H9 (cell line): ENCODE measurements around the gene GALNT5. TPM values are rescaled to one million over a fixed set of nuclear protein-coding genes. Genes with fewer than 3 reads are reported as not detected.

ENCODE experiments used
- DNase-seq: peaks from one replicate; pipeline ENCODE4 v3.0.0-alpha.2; 2017
- H2AFZ ChIP-seq: one replicate; pipeline ENCODE4 v1.6.1; 2013; ENCODE audit warnings: mild to moderate bottlenecking, low read length, control low read depth, moderate library complexity
- H2AK5ac ChIP-seq: 2 replicates; pipeline ENCODE4 v1.6.1; 2013; ENCODE audit warnings: low read length, control low read depth, mixed read lengths; ENCODE audit not compliant: insufficient read length
- H2BK120ac ChIP-seq: one replicate; pipeline ENCODE4 v1.6.1; 2013; ENCODE audit warnings: low read depth, mild to moderate bottlenecking, low read length, control low read depth, inconsistent platforms; ENCODE audit not compliant: poor library complexity, severe bottlenecking
- H2BK12ac ChIP-seq: 2 replicates; pipeline ENCODE4 v1.6.1; 2013; ENCODE audit warnings: low read length, control low read depth, mixed read lengths, low read depth; ENCODE audit not compliant: insufficient read length
- H2BK15ac ChIP-seq: 2 replicates; pipeline ENCODE4 v1.6.1; 2013; ENCODE audit warnings: low read depth, low read length, control low read depth
- H2BK20ac ChIP-seq: one replicate; pipeline ENCODE4 v1.6.1; 2013; ENCODE audit warnings: low read depth, mild to moderate bottlenecking, low read length, control low read depth, inconsistent platforms; ENCODE audit not compliant: poor library complexity, severe bottlenecking
- H2BK5ac ChIP-seq: 2 replicates; pipeline ENCODE4 v1.6.1; 2013; ENCODE audit warnings: low read length, control low read depth, mixed read lengths; ENCODE audit not compliant: insufficient read length
- H3K14ac ChIP-seq: 2 replicates; pipeline ENCODE4 v1.6.1; 2013; ENCODE audit warnings: low read length, control low read depth; ENCODE audit not compliant: insufficient read depth
- H3K18ac ChIP-seq: 2 replicates; pipeline ENCODE4 v1.6.1; 2013; ENCODE audit warnings: low read depth, mild to moderate bottlenecking, mixed read lengths, low read length, control low read depth; ENCODE audit not compliant: insufficient read length
- H3K23ac ChIP-seq: 2 replicates; pipeline ENCODE4 v1.6.1; 2013; ENCODE audit warnings: low read length, control low read depth, mixed read lengths, low read depth; ENCODE audit not compliant: insufficient read length
- H3K23me2 ChIP-seq: 2 replicates; pipeline ENCODE4 v1.6.1; 2013; ENCODE audit warnings: low read depth, mild to moderate bottlenecking, mixed read lengths, low read length, control low read depth; ENCODE audit not compliant: insufficient read length, poor library complexity, severe bottlenecking
- H3K27ac ChIP-seq: 2 replicates; pipeline ENCODE4 v1.5.1; 2013; ENCODE audit warnings: low read length, control low read depth, mixed read lengths, low read depth; ENCODE audit not compliant: insufficient read length
- H3K27me3 ChIP-seq: 2 replicates; pipeline ENCODE4 v1.6.1; 2013; ENCODE audit warnings: low read length, control low read depth, inconsistent platforms; ENCODE audit not compliant: insufficient read depth
- H3K4ac ChIP-seq: 2 replicates; pipeline ENCODE4 v1.6.1; 2013; ENCODE audit warnings: low read depth, mild to moderate bottlenecking, control low read depth, inconsistent platforms, low read length, moderate library complexity
- H3K4me1 ChIP-seq: 2 replicates; pipeline ENCODE4 v1.6.1; 2013; ENCODE audit warnings: low read length, control low read depth, inconsistent platforms; ENCODE audit not compliant: insufficient read depth
- H3K4me2 ChIP-seq: 2 replicates; pipeline ENCODE4 v1.6.1; 2013; ENCODE audit warnings: low read length, control low read depth, mixed read lengths; ENCODE audit not compliant: insufficient read length, insufficient read depth
- H3K56ac ChIP-seq: 2 replicates; pipeline ENCODE4 v1.6.1; 2013; ENCODE audit warnings: low read depth, mild to moderate bottlenecking, mixed read lengths, low read length, control low read depth; ENCODE audit not compliant: insufficient read length
- H3K79me1 ChIP-seq: 2 replicates; pipeline ENCODE4 v1.6.1; 2013; ENCODE audit warnings: low read depth, mild to moderate bottlenecking, moderate library complexity, low read length, control low read depth, inconsistent platforms; ENCODE audit not compliant: insufficient read depth, poor library complexity, severe bottlenecking
- H3K79me2 ChIP-seq: 2 replicates; pipeline ENCODE4 v1.6.1; 2013; ENCODE audit warnings: low read length, control low read depth, inconsistent platforms; ENCODE audit not compliant: insufficient read depth
- H3K9ac ChIP-seq: 2 replicates; pipeline ENCODE4 v1.6.1; 2013; ENCODE audit warnings: low read length, control low read depth, mixed read lengths; ENCODE audit not compliant: insufficient read length; ENCODE audit errors: extremely low read depth
- H3K9me3 ChIP-seq: one replicate; pipeline ENCODE4 v1.6.1; 2013; ENCODE audit warnings: low read depth, low read length, inconsistent platforms; ENCODE audit not compliant: control insufficient read depth
- H3T11ph ChIP-seq: one replicate; pipeline ENCODE4 v1.6.1; 2013; ENCODE audit warnings: mild to moderate bottlenecking, low read length, control low read depth, inconsistent platforms
- H4K20me1 ChIP-seq: one replicate; pipeline ENCODE4 v1.6.1; 2013; ENCODE audit not compliant: control insufficient read depth, insufficient read length, insufficient read depth
- H4K5ac ChIP-seq: 2 replicates; pipeline ENCODE4 v1.6.1; 2013; ENCODE audit warnings: low read depth, mild to moderate bottlenecking, mixed read lengths, low read length, control low read depth; ENCODE audit not compliant: insufficient read length
- H4K8ac ChIP-seq: replicated peaks from 2 replicates; pipeline ENCODE4 v1.6.1; 2013; ENCODE audit warnings: low read length, control low read depth, mixed read lengths, low read depth; ENCODE audit not compliant: insufficient read length
- H4K91ac ChIP-seq: 2 replicates; pipeline ENCODE4 v1.6.1; 2013; ENCODE audit warnings: low read depth, mild to moderate bottlenecking, moderate library complexity, mixed read lengths, low read length, control low read depth; ENCODE audit not compliant: insufficient read length
- H3K27ac Mint-ChIP-seq, 3 experiments: 2 replicates in 2 of 3; 3 replicates in 1 of 3; pipeline ENCODE4 v1.8.0; 2020 to 2021; ENCODE audit warnings: mixed read lengths in 3 of 3, mild to moderate bottlenecking in 1 of 3, moderate library complexity in 1 of 3
- H3K27me3 Mint-ChIP-seq: 2 replicates; pipeline ENCODE4 v1.8.0; 2021; ENCODE audit warnings: low read depth, mild to moderate bottlenecking, moderate library complexity, mixed read lengths
- H3K36me3 Mint-ChIP-seq, 3 experiments: 2 replicates in 2 of 3; 3 replicates in 1 of 3; pipeline ENCODE4 v1.8.0; 2020 to 2021; ENCODE audit warnings: low read depth in 3 of 3, mixed read lengths in 3 of 3; ENCODE audit not compliant: insufficient read depth in 1 of 3
- H3K4me1 Mint-ChIP-seq, 2 experiments: 2 replicates each; pipeline ENCODE4 v1.8.0; 2020; ENCODE audit warnings: mixed read lengths in 2 of 2
- H3K4me3 Mint-ChIP-seq, 2 experiments: 2 replicates in 1 of 2; 3 replicates in 1 of 2; pipeline ENCODE4 v1.8.0; 2020 to 2021; ENCODE audit warnings: mild to moderate bottlenecking in 2 of 2, mixed read lengths in 2 of 2, moderate library complexity in 1 of 2
- H3K9me3 Mint-ChIP-seq, 2 experiments: 2 replicates in 1 of 2; 3 replicates in 1 of 2; pipeline ENCODE4 v1.8.0; 2020; ENCODE audit warnings: mild to moderate bottlenecking in 2 of 2, mixed read lengths in 2 of 2, moderate library complexity in 1 of 2
- CTCF ChIP-seq: fragments of 200-600 bp; sonication (generic); conservative IDR thresholded peaks from 3 replicates; pipeline ENCODE4 v1.8.0; 2021; ENCODE audit warnings: antibody characterized with exemption, mild to moderate bottlenecking
- WGBS: extraction: QIAGEN DNeasy Blood & Tissue Kit; methylation state at CpG from one replicate; pipeline ENCODE4 v1.1.7; 2013; ENCODE audit warnings: missing lambda C conversion rate, low lambda C conversion rate, mixed read lengths; ENCODE audit not compliant: insufficient read length; ENCODE audit errors: extremely low coverage; 5-methylcytosine and 5-hydroxymethylcytosine counted together
- total RNA-seq: library from RNA; stranded (reverse); gene quantifications from 2 replicates; pipeline ENCODE4 v1.2.1, GENCODE V29; 2021

Gene GALNT5
- total RNA-seq, 1 experiment from 2014 or later: 0.17 TPM

GRCh38 chr2:157254041-157254440 is 3.5 kb upstream of the GALNT5 start:
- Histone ChIP-seq H4K5ac (no peak overlapping the region), H4K20me1 (no peaks in the 10 kb centered on the region), H2BK120ac (no peak overlapping the region), H3K79me2 (no peaks in the 10 kb centered on the region), H4K91ac (no peak overlapping the region), H3K9ac (no peak overlapping the region), H2BK5ac (no peak overlapping the region), H3K14ac (no peak overlapping the region), H3K27me3 (no peaks in the 10 kb centered on the region), H3K4me2 (no peak overlapping the region), H2AK5ac (no peak overlapping the region), H3K4ac (no peak overlapping the region), H2AFZ (no peak overlapping the region), H3K23ac (no peak overlapping the region), H2BK20ac (no peak overlapping the region), H3K27ac (no peak overlapping the region), H3K18ac (no peak overlapping the region), H3T11ph (no peak overlapping the region), H3K9me3 (no peaks in the 10 kb centered on the region), H3K79me1 (no peaks in the 10 kb centered on the region), H4K8ac (no peak overlapping the region), H3K4me1 (peaks cover 3% of the 10 kb centered on the region; the same call in 1 of the 2 replicates), H3K23me2 (peaks cover 3% of the 10 kb centered on the region), H3K56ac (no peak overlapping the region), H2BK12ac (no peak overlapping the region), H2BK15ac (no peak overlapping the region)
- peaks cover 3% of the 10 kb centered on the region for H3K27me3 Mint-ChIP-seq
- H3K36me3 Mint-ChIP-seq: no peaks in the 10 kb centered on the region
- H3K9me3 Mint-ChIP-seq: no peaks in the 10 kb centered on the region
- no peak for TF ChIP-seq CTCF
- no CpG with 5 or more reads among the region's 2 CpGs for WGBS
- DNase-seq: no peak
- H3K4me3 Mint-ChIP-seq: no peak overlapping the region
- peaks cover 17 to 18% of the 10 kb centered on the region in 2 experiments for H3K4me1 Mint-ChIP-seq
- no peak overlapping the region for H3K27ac Mint-ChIP-seq
